Breast epithelium (tissue), 4 donors: ENCODE measurements around the gene GABRB2. TPM values are rescaled to one million over a fixed set of nuclear protein-coding genes. Genes with fewer than 3 reads are reported as not detected.

Experiments
- DNase-seq, 2 donors: peaks; one replicate each; pipeline ENCODE4 v3.0.0-alpha.2; 2019; ENCODE audit warnings: low spot score in 2 of 2
- H3K27ac ChIP-seq, 2 donors: fragments of 200-600 bp; sonication (generic) in 1 of 2; one replicate each; pipeline ENCODE4 v1.5.1; 2016 to 2019; ENCODE audit warnings: mild to moderate bottlenecking in 1 of 2
- H3K27me3 ChIP-seq, 2 donors: fragments of 200-600 bp; sonication (generic) in 1 of 2; one replicate each; pipeline versions ENCODE4 v1.5.1 to v1.6.0; 2017 to 2019; ENCODE audit warnings: control low read depth in 1 of 2, mild to moderate bottlenecking in 1 of 2
- H3K36me3 ChIP-seq: fragments of 200-600 bp; one replicate; pipeline ENCODE4 v1.5.1; 2019
- H3K4me1 ChIP-seq, 2 donors: fragments of 200-600 bp; sonication (generic); one replicate each; pipeline ENCODE4 v1.5.1; 2016 to 2019; ENCODE audit warnings: control low read depth in 1 of 2
- H3K4me3 ChIP-seq, 3 donors: fragments of 200-600 bp; sonication (generic); 1 replicate in 2 of 3; 2 replicates in 1 of 3; pipeline ENCODE4 v1.5.1; 2016 to 2019; ENCODE audit warnings: mild to moderate bottlenecking in 3 of 3, moderate library complexity in 2 of 3
- H3K9me3 ChIP-seq, 2 donors: fragments of 200-600 bp; sonication (generic) in 1 of 2; one replicate each; pipeline ENCODE4 v1.5.1; 2016 to 2019; ENCODE audit warnings: control low read depth in 1 of 2
- CTCF ChIP-seq, 3 donors: fragments of 450-650 bp; IDR thresholded peaks; one replicate each; pipeline ENCODE4 v1.5.1; 2016 to 2017; ENCODE audit warnings: antibody characterized with exemption in 3 of 3, mild to moderate bottlenecking in 3 of 3, moderate library complexity in 3 of 3
- POLR2A ChIP-seq: fragments of 450-650 bp; IDR thresholded peaks from one replicate; pipeline ENCODE4 v1.6.1; 2016; ENCODE audit warnings: antibody characterized with exemption, mild to moderate bottlenecking, moderate library complexity
- POLR2AphosphoS5 ChIP-seq, 3 donors: sonication (generic); formaldehyde crosslinking; IDR thresholded peaks; one replicate each; pipeline ENCODE4 v1.6.1; 2017; ENCODE audit warnings: antibody characterized with exemption in 3 of 3
- intact Hi-C: fragments of 100-400 bp; cut with DNase I; formaldehyde crosslinking; loops from one replicate; pipeline ENCODE4 v1.15.1; 2023; ENCODE audit warnings: low total_unique reads
- total RNA-seq, 3 donors: library from RNA; depleted of rRNA; stranded (reverse); fragments of >200 nt; gene quantifications; one replicate each; pipeline ENCODE4 v1.1.0, GENCODE V29; 2016

GABRB2 gene
- total RNA-seq, 3 donors from 2014 or later, result 0.33 to 10.7 (median 2.5) TPM

DNA sequence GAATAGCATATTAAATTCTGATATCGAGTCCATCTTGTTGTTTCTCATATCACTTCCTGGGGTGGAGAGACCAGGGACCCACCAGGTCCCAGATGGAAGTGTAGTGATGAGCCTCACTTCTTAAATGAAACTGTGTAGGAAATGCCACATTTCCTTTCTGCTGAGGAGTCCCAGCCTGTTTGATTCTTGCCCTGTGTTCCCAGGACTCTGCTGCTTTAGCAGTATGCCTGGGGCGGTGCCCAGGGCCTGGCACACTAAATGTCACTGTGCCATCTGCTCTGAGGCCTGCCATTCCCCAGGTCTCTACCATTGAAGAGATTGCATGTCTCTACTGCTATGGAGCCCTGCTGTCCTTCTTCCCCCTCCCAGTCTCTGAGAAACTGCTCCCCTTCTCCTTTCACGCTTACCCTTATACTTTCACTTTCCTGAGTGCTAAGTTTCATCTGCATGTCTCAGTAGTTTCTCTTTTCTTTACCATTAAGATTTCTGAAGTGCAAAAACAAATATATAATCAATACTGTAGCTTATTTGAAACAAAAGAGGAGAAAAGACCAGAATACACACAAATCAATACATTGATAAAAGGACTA, 260.4 kb downstream of the GABRB2 start:
- Histone ChIP-seq H3K27me3 (no peaks in the 10 kb centered on the region), H3K9me3 (no peaks in the 10 kb centered on the region), H3K4me1 (no peaks in the 10 kb centered on the region), H3K27ac (no peak overlapping the region), H3K4me3 (no peak overlapping the region), H3K36me3 (no peaks in the 10 kb centered on the region)
- no peak for TF ChIP-seq POLR2A
- TF ChIP-seq POLR2AphosphoS5 (IDR thresholded peaks at IDR 0.05), result no peak
- TF ChIP-seq CTCF (IDR thresholded peaks at IDR 0.05), result no peak
- DNase-seq, result no peak
- intact Hi-C loops, result no loop called here

- Histone ChIP-seq H3K4me3 (no peak overlapping the region), H3K4me1 (no peaks in the 10 kb centered on the region), H3K27me3 (no peaks in the 10 kb centered on the region), H3K27ac (no peak overlapping the region), H3K36me3 (no peaks in the 10 kb centered on the region), H3K9me3 (peaks cover 0 to 6% of the 10 kb centered on the region in 2 donors)
- DNase-seq, result no peak
- TF ChIP-seq POLR2A (no peak), CTCF (IDR thresholded peaks at IDR 0.05) (no peak), POLR2AphosphoS5 (IDR thresholded peaks at IDR 0.05) (no peak)
- intact Hi-C loops, result no loop called here
Measured at GRCh38 chr5:161284445-161284844, 262.1 kb downstream of the GABRB2 start.

GRCh38 chr5:161283296-161283695, 263.2 kb downstream of the GABRB2 start:
- no peak overlapping the region for H3K4me3 ChIP-seq
- no peak overlapping the region for H3K27ac ChIP-seq
- TF ChIP-seq POLR2AphosphoS5 (IDR thresholded peaks at IDR 0.05), result no peak
- no peak for TF ChIP-seq POLR2A
- TF ChIP-seq CTCF (IDR thresholded peaks at IDR 0.05), result no peak
- no peaks in the 10 kb centered on the region for H3K27me3 ChIP-seq
- peaks cover 0 to 6% of the 10 kb centered on the region in 2 donors for H3K9me3 ChIP-seq
- intact Hi-C loops, result no loop called here
- DNase-seq, result no peak
- H3K36me3 ChIP-seq, result no peaks in the 10 kb centered on the region
- no peaks in the 10 kb centered on the region for H3K4me1 ChIP-seq

DNA sequence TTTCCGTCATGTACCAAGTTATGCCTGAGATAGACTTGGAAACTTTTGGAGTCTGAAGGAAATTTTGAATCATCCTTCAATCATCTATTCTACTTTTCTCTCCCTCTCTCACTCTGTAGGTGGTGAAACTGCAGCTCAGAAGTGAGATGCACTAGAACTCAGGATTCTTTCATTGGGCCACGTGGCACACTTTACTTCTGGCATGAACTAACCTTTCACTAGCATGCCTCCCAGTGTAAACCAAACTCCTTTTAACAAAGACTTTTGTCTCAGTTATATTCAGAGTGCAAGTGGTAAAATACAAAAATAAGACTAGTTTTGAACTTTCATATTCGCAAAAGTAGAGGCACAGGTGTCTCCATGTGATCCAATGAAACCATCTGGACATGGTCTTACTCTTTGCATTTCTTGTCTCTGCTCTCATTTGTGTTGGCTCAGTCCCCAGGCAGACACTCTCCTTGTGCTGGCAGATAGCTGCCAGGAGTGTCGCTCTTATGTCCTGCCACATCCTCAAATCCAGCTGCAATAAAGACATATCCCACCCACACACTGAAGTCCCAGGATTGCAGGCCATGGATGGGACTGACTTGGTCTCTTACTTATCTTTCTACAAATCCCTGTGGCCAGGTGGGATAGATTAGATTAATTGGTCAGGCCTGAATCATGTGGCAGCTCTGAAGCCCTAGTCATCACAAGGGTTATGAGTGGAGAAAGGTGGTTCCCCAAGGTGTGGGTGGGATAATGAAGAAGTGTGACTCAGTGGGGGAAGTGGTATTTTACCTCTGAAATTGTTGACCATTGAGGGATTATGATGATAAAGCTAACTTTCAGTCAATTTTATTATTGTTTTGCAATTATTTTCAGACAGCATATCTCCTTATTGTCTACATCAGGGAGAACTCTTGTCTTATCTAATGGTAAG, 267.5 kb downstream of the GABRB2 start:
- no peak overlapping the region for H3K27ac ChIP-seq
- intact Hi-C loops, result no loop called here
- DNase-seq, result no peak
- H3K9me3 ChIP-seq, result peaks cover 0 to 6% of the 10 kb centered on the region in 2 donors
- H3K27me3 ChIP-seq, result no peaks in the 10 kb centered on the region
- no peaks in the 10 kb centered on the region for H3K4me1 ChIP-seq
- TF ChIP-seq POLR2AphosphoS5 (IDR thresholded peaks at IDR 0.05), result no peak
- no peak for TF ChIP-seq POLR2A
- no peak for TF ChIP-seq CTCF (IDR thresholded peaks at IDR 0.05)
- no peaks in the 10 kb centered on the region for H3K36me3 ChIP-seq
- no peak overlapping the region for H3K4me3 ChIP-seq

DNA sequence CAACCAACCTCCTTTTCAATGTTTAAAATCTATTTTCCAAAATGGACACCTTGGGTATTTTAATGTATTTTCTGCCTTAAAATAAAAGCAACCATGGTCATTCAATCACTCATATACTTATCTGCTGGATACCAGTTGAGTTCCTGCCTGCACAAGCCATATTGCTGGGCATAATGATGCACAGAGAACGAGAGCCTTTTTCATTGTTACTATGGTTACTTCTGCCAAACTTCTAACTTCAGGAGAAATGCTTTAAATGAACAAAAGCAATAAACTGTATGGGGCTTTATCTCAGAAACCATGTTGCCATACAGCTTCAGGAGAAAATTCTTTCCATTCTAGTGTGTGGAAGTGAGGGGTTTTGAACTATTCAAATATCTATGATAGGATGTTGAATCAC, 269.5 kb downstream of the GABRB2 start:
- intact Hi-C loops, result no loop called here
- H3K27me3 ChIP-seq, result no peaks in the 10 kb centered on the region
- H3K36me3 ChIP-seq, result no peaks in the 10 kb centered on the region
- no peak overlapping the region for H3K27ac ChIP-seq
- TF ChIP-seq CTCF (IDR thresholded peaks at IDR 0.05) (no peak), POLR2AphosphoS5 (IDR thresholded peaks at IDR 0.05) (no peak), POLR2A (no peak)
- no peak overlapping the region for H3K4me3 ChIP-seq
- no peaks in the 10 kb centered on the region for H3K4me1 ChIP-seq
- peaks cover 0 to 6% of the 10 kb centered on the region in 2 donors for H3K9me3 ChIP-seq
- no peak for DNase-seq
